Measurements from ENCODE around the gene C1orf185.
"Not testable (repeated sequence)": the region's sequence is repeated elsewhere in the genome, so short reads cannot be mapped to it uniquely, and the experiment has no call there.

C1orf185 gene

DNA sequence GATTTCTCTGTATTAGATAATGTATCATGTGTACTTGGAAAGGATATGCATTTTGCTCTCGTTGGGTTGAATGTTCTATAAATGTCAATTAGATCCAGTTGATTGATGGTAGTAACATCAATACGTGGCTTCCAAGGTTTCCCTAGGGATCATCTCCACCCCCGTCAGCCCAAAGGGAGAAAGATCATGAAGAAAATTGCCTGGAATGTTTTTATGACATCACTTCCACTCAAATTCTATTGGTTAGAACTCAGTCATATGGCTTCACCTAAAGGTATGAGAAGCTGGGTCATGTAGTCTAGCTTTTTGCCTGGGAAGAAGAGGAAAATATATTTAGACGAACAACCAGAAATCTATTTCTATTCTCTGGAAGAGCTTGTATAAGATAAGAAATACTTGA lies at the start of gene C1orf185:
C1orf185 (plus strand) TSS at position 253 of the 400 bp plus-strand sequence; CDS start at position 259, 6 bp downstream.
- no peak for DNase-seq (ENCODE audit: low read depth in 2 of 2)

DNA sequence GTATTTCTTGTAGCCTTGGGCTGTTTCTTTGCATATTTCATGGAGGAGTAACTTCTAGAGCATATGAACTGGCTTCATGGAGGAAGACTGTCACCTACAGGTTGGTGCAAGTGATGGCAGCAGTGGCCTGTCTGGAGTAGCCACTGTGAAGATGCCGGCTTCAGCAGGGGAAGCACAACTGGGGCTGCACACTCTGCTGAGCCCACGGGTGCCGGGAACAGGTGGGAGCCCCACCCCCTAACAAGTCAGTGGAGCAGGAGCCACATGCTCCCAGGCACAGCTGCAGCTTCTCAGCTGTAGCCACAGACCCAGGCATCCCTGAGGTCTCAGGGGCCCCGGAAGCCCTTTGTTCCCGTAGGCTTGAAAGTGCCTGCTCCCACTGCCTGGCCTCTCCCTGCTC lies 43.2 kb upstream of the C1orf185 start:
- DNase-seq (ENCODE audit: low read depth in 2 of 2): no peak

DNA sequence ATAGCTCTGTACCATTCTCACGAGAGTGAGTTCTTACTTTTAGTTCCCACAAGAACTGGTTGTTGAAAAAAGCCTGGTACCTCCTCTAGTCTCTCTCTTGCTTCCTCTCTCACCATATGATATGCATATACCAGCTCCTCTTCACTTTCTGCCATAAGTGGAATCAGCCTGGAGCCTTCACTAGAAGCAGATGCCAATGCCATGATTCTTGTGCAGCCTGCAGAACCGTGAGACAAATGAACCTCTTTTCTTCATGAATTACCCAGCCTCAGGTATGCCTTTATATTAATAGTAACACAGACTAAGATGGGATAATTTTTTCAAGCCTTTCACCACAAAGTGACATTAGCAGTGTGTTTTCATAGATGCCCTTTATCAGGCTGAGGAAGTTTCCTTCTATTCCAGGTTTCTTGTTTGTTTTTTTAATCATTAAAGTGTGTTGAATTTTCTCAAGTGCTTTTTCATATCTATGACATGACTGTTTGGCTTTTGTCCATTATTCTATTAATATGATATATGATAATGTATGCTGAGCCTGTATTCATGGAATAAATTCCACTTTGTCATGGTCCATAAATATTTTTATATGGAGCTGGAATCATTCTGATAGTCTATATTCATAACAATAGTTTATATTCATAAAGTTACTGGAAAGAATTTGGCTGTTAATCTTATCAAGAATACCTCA lies 40.7 kb upstream of the C1orf185 start:
- no peak for DNase-seq (ENCODE audit: low read depth in 2 of 2)

DNA sequence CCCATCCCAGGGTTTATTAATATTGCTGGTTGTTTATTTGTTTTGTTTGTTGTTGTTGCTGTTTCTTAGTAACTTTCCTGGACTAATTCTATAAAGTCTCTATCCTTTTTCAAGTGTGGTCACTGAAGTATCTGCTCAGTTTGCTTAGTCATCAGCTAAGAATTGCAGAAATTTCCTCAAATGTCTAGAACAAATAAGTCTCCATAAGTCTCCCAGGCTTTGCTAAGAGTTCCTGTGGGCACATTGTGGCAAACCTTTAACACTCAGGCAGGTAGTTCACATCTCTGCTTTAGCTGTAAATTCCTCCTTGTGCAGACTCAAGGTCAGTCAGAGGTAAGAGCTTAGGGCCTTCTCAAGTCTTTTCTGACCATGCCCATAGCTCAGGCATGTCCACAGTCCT lies 38.9 kb upstream of the C1orf185 start:
- peak; percentile 66 to 69 for DNase-seq (ENCODE audit: low read depth in 2 of 2)

DNA sequence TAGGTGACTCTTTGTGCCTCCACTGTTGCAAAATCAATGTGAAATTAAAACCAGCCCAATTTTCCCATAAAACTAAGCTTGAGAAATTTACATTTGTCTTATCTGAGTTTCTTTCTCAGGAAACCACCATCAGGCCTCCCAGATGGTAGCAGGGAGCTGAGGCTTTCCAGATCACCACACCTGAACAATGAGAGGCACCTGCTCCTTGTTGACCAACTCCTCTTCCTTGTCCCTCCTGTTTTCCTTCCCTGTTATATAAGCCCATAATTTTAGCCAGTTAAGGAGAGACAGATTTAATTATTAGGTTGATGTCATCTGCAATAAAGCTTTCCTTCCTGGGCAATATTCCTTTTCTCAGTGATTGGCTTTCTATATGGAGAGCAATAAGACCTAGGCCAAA lies 32.0 kb upstream of the C1orf185 start:
- DNase-seq (ENCODE audit: low read depth in 2 of 2): no peak

DNA sequence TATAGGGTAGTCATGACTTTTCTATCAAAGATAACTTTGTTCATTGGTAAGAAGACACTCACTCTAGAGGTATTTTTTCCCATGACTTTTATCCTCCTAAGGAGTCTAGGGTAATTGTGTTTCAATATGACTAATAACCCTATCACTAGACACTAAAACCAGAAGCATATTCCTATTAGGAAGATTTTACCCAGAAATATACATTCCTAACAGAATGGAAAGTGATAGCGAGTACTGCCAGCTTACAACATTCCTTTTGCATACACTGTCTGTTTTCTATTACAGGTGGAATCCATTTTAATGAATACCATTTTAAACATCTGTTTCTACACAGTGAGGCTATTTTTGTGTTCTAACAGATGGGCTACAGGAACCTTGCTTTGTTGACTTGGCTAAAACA lies 31.4 kb upstream of the C1orf185 start:
- DNase-seq (ENCODE audit: low read depth in 2 of 2): peak; percentile 49 to 58

DNA sequence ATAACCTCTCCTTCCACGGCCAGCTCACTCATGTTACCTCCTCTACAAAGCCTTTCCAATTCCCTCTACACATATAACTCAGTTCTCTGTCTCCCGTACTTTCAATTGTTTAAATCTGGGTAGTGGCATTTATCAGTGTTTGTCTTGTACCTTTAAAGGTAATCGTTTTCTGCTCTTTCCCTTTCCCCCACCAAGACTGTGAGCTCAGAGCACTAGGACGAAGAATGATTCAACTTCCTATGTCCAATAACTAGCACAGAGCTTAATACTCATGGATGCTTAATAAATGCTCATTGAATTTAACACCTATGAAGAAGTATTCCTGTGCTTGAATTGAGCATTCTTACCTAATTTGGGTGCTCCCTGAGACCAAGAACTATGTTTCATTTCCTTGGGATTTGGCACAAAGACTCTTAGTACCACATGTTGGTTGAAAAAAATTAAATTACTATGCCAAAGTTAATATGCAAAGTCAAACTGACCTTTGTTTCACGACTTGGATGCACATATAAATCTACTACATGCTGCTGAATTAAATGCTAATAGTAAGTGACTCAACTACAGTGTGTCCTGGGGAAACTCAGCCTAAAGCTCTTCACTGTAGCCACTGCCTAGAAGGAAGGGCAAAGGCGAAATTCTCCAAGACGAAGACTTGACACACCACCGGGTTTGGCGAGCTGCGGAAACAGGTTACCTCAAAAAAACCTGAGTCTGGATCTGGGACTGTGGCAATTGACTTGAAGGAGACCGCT lies 30.6 kb upstream of the C1orf185 start:
- DNase-seq (ENCODE audit: low read depth in 2 of 2): no peak

DNA sequence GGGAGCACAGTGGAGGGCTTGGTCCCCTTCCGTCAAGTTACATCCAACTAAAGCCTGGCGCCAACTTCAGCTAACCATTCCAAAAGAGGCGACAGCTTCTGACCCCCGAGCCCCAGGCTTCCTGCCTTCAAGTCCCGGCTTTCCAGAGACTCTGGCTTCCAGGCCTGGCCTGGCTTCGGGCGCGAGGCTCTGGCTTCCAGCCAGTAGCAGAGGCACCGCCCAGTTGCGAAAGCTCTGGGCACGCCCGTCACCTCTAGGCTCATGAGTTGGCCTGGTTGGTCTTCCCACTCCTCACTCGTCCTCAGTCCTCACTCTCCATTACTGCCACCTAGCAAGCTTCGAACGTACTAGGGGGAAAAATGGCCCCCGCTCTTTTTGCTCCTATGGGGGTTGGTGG lies 30.0 kb upstream of the C1orf185 start:
- no peak for DNase-seq (ENCODE audit: low read depth in 2 of 2)

DNA sequence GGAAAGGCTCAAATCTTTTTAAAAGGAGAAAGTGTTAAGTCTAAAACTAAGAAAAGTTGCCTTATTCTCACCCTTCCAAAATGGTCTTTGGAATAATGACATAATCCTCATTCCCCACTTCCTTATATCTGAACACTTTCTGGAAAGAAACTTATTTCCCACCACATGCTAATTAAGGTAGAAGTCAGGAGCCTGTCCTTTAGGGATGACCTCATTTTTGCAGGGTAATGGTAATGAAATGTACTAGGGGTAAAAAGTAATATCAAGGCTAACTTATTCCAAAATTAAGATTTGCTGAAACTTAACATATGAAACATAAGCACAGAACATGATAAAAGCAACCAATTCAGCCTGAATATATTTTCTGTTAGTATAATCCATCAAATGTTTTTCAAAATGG lies 29.4 kb upstream of the C1orf185 start:
- no peak for DNase-seq (ENCODE audit: low read depth in 2 of 2)

DNA sequence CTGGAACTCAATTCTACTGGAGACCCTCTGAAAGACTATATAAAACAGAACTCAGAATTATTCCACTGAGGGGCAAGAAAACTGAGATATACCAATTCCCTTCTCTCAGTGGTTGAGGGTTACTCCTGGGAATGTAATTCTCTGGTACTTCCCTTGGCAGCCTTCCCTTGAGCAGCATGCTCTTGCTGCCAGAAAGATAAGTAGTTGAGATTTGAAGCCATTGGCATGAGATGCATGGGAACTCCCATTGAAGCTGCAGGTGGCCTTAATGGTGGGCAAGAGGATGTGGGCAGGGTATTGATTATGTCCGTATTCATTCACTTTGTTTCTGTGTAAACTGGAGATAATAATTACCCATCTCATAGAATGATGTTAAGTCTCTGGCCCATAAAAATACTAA lies 28.6 kb upstream of the C1orf185 start:
- no peak for DNase-seq (ENCODE audit: low read depth in 2 of 2)

DNA sequence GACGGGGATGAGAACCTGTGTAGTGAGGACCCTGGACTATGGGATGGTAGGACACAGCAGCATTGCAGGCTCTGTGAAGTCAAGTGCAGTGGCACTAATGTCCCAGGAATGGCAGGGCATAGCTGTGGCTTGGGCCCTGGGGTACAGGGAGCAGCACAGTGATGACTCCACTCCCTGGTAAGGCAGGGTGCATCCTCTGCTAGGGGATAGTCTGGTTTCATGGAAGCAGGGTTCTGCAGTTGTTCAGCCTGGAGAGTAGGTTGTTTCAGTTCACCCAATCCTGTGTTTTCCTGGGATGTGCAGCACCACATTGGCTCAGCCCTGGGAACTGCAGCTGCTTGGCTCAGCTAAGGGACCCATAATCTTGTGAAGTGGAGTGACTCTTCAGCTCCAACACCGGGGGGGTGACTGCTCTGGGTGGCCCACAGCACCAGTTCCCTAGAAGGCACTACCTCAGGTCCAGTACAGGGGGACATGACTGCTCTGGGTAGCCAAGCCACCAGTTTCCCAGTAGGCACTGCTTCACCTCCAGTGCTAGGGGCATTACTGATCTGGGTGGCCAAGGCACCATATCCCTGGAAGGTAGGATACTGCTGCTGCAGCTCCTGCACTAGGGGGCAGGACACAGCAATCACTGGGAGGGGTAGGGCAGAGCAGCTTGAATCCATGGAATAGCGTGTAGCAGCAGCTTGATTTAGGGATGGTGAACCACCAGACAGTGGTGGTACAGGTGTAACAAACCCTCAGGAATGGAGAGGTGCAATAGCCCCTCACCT lies 15.3 kb upstream of the C1orf185 start:
- DNase-seq (ENCODE audit: low read depth in 2 of 2): no peak

DNA sequence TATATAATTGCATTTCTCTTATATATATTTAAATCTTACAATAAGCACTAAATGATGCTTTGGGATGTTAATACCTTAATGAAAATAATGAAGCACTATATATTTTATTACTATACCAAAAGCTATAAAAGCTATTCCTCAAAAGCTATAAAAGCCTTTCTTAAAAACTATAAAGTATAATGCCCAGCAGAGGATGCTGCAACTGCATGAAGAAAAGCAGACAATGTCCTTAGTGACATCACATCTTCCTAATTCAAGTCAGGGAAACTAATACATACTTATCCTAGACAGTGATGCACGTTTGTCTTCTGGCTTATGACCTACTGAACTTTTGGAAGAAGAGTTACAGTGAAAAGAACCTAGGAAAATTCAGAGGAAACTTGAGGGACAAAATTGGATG lies 13.6 kb upstream of the C1orf185 start:
- no peak for DNase-seq (ENCODE audit: low read depth in 2 of 2)

DNA sequence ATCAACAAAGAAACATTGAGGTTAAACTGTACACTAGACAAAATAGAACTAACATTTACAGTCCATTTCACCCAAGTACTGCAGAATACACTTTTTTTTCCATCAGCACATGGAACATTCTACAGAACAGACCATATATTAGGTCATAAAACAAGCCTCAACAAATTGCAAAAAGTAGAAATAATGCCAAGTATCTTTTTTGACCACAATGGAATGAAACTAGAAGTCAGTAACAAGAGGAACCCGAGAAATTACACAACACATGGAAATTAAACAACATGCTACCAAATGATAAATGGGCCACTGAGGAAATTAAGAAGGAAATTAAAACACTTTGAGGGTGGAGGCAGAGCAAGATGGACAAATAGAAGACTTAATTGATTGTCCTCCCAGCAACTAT lies 8.4 kb upstream of the C1orf185 start:
- DNase-seq (ENCODE audit: low read depth in 2 of 2): peak; percentile 25 to 35

DNA sequence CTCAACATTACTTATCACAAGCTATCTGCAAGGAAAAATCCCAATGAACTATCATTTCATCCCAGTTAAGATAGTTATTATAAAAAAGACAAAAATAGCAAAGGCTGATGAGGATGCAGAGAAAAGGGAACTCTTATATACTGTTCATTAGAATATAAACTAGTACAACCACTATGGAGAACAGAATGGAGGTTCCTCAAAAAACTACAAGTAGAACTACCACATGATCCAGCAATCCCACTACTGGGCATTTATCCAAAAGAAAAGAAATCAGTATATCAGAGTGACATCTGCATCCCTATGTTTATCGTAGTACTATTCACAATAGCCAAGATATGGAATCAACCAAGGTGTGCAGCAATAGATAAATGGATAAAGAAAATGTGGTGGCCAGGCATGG lies 4.9 kb upstream of the C1orf185 start:
- DNase-seq (ENCODE audit: low read depth in 2 of 2): no peak

DNA sequence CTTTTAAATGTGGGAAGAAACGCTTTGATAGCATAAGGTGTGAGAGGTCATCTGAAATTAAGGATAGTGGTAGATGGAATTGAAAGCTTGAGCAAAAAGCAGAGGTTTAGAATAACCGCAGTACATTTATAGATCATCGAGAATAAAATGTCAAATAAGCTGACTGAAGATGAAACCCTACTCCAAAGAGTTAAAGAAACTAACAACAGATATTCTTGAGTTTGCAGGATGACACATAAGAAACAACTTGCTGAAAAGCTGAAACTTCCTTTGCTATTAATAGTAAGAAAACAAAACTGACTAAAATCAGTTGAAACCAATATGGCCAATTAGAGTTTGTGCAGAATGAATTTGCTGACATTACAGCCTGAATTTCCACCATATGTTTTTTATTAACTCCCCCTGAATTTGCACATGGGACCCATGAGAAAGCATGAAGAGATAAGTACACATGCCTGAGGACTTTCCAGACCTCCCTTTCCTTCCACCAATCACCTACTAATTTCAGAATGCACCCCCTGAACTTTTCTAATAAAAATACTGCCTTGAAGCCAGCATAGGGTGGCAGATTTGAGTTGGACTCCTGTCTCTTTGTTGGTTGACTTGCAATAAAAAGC lies 1.7 kb upstream of the C1orf185 start:
- no peak for DNase-seq (ENCODE audit: low read depth in 2 of 2)

DNA sequence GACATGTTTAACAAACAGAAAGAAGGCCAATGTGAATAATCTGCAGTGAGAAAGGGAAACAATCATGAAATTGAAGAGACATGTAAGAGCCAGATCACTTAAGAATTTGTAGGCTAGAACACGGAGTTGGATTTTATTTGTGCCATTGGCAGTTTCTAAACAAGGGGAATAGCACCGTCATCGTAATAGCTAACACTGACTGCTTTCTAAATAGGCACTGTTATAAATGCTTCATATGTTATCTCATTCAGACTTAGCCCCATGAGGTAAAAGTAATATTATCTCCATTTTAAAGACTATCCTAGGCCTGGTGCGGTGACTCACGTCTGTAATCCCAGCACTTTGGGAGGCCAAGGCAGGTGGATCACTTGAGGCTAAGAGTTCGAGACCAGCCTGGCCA lies 12.1 kb downstream of the C1orf185 start:
- no peak for DNase-seq (ENCODE audit: low read depth in 2 of 2)

DNA sequence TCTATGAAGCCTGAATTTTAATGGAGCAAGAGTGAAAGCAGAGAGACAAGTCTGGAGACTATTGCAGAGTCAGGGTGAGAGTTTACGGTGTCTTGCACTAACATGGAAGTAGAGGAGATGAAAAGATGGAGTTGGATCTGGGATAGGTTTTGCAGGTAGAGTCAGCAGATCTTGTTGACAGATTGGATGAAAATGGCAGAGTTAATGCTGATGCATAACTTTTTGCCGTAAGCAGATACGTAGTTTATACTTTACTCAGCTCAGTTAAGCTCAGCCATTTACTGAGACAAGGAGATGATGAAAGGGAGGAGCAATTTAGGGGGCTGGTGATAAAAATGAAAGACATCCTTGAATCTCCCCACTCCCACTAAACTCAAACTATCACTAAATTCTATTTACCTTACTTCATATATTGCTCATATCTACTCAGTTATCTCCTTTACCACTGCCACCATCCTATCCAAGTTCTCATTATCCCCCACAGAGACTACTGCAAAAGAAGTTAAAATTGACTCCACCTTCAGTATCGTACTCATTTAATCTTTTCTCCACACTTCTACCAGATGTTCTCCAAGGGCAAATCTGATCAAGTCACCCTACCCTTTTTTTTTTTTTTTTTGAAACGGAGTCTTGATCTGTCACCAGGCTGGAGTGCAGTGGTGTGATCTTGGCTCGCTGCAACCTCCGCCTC lies 13.8 kb downstream of the C1orf185 start:
- DNase-seq (ENCODE audit: low read depth in 2 of 2): no peak

DNA sequence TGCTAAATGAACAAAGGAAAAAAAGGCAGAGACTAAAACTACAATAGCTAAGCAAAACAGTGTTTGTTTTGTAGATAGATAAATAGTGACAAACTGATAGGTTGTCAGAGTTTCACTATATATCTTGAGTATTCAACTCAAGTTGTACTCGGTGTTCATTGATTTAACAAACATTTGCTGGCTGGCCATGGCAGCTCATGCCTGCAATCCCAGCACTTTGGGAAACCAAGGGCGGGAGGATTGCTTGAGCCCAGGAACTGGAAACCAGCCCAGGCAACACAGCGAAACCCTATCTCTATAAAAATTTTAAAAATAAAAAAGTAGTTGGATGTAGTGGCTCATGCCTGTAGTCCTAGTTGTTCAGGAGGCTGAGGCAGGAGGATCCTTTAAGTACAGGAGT lies 17.3 kb downstream of the C1orf185 start:
- no peak for DNase-seq (ENCODE audit: low read depth in 2 of 2)

DNA sequence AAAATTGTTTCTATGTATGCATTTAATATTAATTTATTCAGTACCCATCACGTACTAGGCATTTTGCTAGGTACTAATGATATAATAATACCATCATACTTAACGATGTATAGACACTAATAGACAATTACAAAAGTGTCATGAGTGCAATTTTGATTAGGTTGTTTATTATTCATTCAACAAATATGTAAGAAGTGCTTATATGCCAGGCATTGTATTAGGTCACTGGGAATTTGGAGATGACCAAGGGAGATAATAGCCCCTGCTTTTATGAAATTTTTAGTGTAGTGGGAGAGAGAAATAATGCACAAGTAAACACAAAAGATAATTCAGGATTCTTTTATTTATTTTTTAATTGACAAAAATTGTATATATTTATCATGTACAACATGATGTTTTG lies 18.6 kb downstream of the C1orf185 start:
- DNase-seq (ENCODE audit: low read depth in 2 of 2): no peak

DNA sequence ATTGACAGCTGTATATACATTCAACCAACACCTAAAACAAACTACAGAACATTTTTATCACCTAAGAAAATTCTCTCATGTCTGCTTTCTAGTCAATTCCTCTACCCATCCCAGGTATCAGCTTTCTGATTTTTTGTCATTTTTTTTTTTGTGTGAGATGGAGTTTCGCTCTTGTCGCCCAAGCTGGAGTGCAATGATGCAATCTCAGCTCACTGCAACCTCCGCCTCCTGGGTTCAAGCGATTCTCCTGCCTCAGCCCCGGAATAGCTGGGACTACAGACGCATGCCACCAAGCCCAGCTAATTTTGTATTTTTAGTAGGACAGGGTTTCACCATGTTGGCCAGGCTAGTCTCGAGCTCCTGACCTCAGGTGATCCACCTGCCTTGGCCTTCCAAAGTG lies 25.1 kb downstream of the C1orf185 start:
- DNase-seq (ENCODE audit: low read depth in 2 of 2): not testable (repeated sequence)

DNA sequence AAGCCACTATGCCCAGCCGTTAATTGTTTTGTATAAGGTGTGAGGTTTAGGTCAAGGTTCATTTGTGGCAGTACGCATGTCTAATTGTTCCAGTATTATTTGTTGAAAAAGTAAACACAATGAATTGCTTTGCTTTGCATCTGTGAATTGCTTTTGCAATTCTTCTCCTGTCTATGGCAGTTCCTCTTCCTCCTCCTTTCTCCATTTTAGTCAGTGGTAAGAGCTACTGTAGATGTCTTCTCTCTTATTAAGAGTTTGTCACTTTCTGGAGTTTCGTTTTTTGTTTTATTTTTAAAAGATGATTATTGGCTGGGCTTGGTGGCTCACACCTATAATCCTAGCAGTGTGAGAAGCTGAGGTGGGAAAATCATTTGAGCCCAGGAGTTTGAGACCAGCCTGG lies 29.2 kb downstream of the C1orf185 start:
- no peak for DNase-seq (ENCODE audit: low read depth in 2 of 2)

DNA sequence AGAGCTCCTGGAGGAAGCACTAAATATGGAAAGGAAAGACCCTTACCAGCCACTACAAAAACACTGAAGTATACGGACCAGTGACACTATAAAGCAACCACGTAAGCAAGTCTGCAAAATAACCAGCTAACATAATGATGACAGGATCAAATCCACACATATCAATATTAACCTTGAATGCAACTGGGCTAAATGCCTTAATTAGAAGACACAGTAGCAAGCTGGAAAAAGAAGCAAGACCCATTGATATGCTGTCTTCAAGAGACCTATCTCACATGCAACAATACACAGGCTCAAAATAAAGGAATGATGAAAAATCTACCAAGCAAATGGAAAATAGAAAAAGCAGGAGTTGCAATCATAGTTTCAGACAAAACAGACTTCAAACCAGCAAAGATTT lies 31.0 kb downstream of the C1orf185 start:
- DNase-seq (ENCODE audit: low read depth in 2 of 2): no peak
